GM10266 (cell line): ENCODE results near the gene FGD2.

Experiments
- DNase-seq: peaks from one replicate; pipeline ENCODE4 v3.0.0; 2012; ENCODE audit errors: extremely low spot score
- CTCF ChIP-seq: IDR thresholded peaks from 2 replicates; pipeline ENCODE4 v1.5.1; 2012; ENCODE audit warnings: mild to moderate bottlenecking, low read depth; ENCODE audit not compliant: control insufficient read depth, insufficient read depth; ENCODE audit errors: missing control alignments

Gene FGD2

GRCh38 chr6:37029249-37029971 lies 24.0 kb downstream of the FGD2 start:
- DNase-seq, result peak; percentile 73
- peak; percentile 82 for TF ChIP-seq CTCF

GRCh38 chr6:37030599-37030998 lies 25.1 kb downstream of the FGD2 start:
- no peak for DNase-seq
- no peak for TF ChIP-seq CTCF

GRCh38 chr6:37032239-37032638 lies 26.8 kb downstream of the FGD2 start:
- DNase-seq, result no peak
- TF ChIP-seq CTCF, result no peak

GRCh38 chr6:37033255-37033654 lies 27.8 kb downstream of the FGD2 start:
- peak; percentile 44 for DNase-seq
- TF ChIP-seq CTCF, result no peak

GRCh38 chr6:37033819-37034795 lies 28.7 kb downstream of the FGD2 start:
- no peak for DNase-seq
- TF ChIP-seq CTCF, result no peak

- no peak for DNase-seq
- no peak for TF ChIP-seq CTCF
Observed at GRCh38 chr6:37036146-37036545, 30.7 kb downstream of the FGD2 start.
